ENCODE results near the gene PDRG1.

DNA sequence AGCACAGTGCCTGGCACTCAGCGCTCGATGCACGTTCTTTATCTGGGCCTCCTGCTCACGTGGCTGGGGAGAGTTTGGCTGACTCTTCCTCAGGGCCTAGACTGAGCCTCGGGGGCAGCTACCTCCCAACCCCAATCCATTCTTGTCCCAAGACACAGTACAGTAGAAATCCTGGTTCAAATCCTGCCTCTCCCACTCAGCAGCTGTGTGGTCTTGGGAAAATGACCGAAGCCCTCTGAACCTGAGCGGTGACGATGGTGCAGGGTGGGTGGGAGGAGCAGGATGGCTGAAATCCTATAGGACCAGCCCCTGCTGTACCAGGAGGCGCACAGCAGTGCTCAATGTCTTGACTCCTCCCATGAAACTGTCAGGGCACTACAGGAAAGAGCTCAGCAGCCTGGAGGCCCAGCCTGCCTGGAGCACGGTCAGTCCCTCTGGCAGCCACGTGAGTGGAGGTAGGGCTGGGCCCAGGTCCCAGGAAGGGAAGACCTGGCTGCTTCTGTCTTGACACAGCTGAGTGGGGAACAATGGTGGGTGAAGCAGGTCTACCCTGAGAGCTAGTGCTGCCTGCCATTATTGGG is 31.5 kb downstream of the PDRG1 start:
- TF ChIP-seq, protein P1, sequence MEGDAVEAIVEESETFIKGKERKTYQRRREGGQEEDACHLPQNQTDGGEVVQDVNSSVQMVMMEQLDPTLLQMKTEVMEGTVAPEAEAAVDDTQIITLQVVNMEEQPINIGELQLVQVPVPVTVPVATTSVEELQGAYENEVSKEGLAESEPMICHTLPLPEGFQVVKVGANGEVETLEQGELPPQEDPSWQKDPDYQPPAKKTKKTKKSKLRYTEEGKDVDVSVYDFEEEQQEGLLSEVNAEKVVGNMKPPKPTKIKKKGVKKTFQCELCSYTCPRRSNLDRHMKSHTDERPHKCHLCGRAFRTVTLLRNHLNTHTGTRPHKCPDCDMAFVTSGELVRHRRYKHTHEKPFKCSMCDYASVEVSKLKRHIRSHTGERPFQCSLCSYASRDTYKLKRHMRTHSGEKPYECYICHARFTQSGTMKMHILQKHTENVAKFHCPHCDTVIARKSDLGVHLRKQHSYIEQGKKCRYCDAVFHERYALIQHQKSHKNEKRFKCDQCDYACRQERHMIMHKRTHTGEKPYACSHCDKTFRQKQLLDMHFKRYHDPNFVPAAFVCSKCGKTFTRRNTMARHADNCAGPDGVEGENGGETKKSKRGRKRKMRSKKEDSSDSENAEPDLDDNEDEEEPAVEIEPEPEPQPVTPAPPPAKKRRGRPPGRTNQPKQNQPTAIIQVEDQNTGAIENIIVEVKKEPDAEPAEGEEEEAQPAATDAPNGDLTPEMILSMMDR (IDR thresholded peaks at IDR 0.05): no peak
- TF ChIP-seq, protein P2, sequence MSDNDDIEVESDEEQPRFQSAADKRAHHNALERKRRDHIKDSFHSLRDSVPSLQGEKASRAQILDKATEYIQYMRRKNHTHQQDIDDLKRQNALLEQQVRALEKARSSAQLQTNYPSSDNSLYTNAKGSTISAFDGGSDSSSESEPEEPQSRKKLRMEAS (IDR thresholded peaks at IDR 0.05; ENCODE audit: low read depth): no peak
- no peak for TF ChIP-seq POLR2AphosphoS5 (IDR thresholded peaks at IDR 0.05; ENCODE audit: low read depth, low read length)
- TF ChIP-seq RCOR1 (IDR thresholded peaks at IDR 0.05; ENCODE audit: low read length): no peak
- TF ChIP-seq, protein P3, sequence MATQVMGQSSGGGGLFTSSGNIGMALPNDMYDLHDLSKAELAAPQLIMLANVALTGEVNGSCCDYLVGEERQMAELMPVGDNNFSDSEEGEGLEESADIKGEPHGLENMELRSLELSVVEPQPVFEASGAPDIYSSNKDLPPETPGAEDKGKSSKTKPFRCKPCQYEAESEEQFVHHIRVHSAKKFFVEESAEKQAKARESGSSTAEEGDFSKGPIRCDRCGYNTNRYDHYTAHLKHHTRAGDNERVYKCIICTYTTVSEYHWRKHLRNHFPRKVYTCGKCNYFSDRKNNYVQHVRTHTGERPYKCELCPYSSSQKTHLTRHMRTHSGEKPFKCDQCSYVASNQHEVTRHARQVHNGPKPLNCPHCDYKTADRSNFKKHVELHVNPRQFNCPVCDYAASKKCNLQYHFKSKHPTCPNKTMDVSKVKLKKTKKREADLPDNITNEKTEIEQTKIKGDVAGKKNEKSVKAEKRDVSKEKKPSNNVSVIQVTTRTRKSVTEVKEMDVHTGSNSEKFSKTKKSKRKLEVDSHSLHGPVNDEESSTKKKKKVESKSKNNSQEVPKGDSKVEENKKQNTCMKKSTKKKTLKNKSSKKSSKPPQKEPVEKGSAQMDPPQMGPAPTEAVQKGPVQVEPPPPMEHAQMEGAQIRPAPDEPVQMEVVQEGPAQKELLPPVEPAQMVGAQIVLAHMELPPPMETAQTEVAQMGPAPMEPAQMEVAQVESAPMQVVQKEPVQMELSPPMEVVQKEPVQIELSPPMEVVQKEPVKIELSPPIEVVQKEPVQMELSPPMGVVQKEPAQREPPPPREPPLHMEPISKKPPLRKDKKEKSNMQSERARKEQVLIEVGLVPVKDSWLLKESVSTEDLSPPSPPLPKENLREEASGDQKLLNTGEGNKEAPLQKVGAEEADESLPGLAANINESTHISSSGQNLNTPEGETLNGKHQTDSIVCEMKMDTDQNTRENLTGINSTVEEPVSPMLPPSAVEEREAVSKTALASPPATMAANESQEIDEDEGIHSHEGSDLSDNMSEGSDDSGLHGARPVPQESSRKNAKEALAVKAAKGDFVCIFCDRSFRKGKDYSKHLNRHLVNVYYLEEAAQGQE (IDR thresholded peaks at IDR 0.05; ENCODE audit: low read depth, low read length): no peak
- TF ChIP-seq TCF12 (IDR thresholded peaks at IDR 0.05): no peak
- TF ChIP-seq, protein P4, sequence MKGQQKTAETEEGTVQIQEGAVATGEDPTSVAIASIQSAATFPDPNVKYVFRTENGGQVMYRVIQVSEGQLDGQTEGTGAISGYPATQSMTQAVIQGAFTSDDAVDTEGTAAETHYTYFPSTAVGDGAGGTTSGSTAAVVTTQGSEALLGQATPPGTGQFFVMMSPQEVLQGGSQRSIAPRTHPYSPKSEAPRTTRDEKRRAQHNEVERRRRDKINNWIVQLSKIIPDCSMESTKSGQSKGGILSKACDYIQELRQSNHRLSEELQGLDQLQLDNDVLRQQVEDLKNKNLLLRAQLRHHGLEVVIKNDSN (IDR thresholded peaks at IDR 0.05; ENCODE audit: borderline replicate concordance, low read depth): no peak
- no peak for TF ChIP-seq YY1 (IDR thresholded peaks at IDR 0.05; ENCODE audit: low read depth)
- no peak for TF ChIP-seq RAD21 (IDR thresholded peaks at IDR 0.05; ENCODE audit: low read length)
- no peak for TF ChIP-seq TAF1 (IDR thresholded peaks at IDR 0.05; ENCODE audit: borderline replicate concordance, low read depth, low read length)
- TF ChIP-seq GABPA (IDR thresholded peaks at IDR 0.05; ENCODE audit: low read depth): no peak
- no peak for TF ChIP-seq CHD2 (IDR thresholded peaks at IDR 0.05; ENCODE audit: low read length, partially characterized antibody)
- TF ChIP-seq SIN3A (IDR thresholded peaks at IDR 0.05; ENCODE audit: borderline replicate concordance, low read depth, low read length): no peak
- TF ChIP-seq, protein P5, sequence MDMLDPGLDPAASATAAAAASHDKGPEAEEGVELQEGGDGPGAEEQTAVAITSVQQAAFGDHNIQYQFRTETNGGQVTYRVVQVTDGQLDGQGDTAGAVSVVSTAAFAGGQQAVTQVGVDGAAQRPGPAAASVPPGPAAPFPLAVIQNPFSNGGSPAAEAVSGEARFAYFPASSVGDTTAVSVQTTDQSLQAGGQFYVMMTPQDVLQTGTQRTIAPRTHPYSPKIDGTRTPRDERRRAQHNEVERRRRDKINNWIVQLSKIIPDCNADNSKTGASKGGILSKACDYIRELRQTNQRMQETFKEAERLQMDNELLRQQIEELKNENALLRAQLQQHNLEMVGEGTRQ (IDR thresholded peaks at IDR 0.05; ENCODE audit: borderline replicate concordance, low read depth, low read length): no peak

Data from SK-N-SH (cell line).